NCI-H2029 (cell line): ENCODE results near the gene SFXN3.
A peak's percentile ranks its signal among the peaks of the same experiment; 100 is the strongest.

Experiments
- DNase-seq: peaks from one replicate; lab custom pipeline; 2025; lab: John Stamatoyannopoulos, UW

Gene SFXN3, protein sequence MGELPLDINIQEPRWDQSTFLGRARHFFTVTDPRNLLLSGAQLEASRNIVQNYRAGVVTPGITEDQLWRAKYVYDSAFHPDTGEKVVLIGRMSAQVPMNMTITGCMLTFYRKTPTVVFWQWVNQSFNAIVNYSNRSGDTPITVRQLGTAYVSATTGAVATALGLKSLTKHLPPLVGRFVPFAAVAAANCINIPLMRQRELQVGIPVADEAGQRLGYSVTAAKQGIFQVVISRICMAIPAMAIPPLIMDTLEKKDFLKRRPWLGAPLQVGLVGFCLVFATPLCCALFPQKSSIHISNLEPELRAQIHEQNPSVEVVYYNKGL

DNA sequence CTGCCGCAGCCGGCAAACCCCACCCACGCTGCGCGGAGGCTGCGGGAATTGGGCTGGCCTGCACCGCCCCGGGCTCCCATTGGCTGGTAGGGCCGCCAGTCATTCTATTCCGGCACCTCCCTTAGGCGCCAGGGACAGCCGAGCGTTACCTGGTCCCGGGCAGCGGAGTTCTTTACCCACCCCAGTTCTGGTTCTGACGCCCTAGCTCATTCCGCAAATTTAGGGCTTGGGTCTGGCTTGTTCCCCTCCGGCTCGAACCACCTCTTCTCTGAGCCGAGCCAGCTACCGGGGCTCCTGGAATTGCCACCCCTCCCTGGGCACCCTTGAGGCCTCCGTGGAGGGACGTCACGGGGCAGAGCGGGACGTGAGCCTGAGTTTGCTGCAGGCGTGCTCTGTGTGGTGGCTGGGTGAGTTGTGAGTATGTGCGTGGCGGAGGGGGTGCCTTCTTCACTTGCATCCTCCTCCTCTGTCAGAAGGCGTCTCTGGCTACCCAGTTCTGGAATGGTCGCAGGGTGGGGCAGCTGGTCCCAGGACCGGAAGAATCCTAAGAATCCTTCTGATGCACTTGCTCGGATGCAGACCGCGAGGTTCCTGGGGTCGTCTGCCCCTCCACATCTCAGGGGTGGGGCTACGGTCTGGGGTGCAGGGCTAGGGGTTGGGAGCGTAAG lies at the start of gene SFXN3, which contains the start of gene PDZD7:
Gene SFXN3, plus strand, starts transcription at position 107 of the 668 bp plus-strand sequence. CDS start 3,461 bp downstream, outside the sequence.
Gene PDZD7, minus strand, starts transcription at position 2 of the 668 bp plus-strand sequence. CDS start 910 bp downstream, outside the sequence.
- peak; percentile 36 for DNase-seq

DNA sequence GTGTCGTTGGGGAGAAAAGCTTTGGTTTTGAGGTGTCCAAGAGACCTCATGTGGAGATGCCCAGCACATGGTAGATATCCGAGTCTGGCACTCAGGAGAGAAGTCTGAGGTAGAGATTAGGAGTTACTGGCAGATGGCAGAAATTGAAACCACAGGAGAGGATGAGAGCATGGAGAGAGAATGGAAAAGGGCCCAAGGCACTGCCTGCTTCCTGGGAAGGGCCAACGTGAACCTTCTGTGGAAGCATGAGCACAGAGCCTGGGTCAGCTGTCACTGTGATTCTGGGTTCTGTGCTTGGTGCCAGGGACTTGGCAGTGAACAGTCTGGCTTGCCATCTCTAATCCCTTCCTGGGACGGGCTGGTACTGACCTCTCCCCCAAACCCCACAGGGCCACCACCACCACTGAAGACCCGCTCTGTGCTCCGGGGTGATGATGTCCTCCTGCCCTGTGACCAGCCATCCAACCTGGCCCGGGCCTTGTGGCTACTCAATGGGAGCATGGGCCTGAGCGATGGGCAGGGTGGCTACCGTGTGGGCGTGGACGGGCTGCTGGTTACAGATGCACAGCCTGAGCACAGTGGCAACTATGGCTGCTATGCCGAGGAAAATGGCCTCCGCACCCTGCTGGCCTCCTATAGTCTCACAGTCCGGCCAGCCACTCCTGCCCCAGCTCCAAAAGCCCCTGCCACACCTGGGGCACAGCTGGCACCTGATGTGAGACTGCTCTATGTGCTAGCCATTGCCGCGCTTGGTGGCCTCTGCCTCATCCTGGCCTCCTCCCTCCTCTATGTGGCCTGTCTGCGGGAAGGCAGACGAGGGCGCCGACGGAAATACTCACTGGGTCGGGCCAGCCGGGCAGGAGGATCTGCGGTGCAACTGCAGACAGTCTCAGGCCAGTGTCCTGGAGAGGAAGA lies 47.9 kb upstream of the SFXN3 start:
- DNase-seq: no peak

DNA sequence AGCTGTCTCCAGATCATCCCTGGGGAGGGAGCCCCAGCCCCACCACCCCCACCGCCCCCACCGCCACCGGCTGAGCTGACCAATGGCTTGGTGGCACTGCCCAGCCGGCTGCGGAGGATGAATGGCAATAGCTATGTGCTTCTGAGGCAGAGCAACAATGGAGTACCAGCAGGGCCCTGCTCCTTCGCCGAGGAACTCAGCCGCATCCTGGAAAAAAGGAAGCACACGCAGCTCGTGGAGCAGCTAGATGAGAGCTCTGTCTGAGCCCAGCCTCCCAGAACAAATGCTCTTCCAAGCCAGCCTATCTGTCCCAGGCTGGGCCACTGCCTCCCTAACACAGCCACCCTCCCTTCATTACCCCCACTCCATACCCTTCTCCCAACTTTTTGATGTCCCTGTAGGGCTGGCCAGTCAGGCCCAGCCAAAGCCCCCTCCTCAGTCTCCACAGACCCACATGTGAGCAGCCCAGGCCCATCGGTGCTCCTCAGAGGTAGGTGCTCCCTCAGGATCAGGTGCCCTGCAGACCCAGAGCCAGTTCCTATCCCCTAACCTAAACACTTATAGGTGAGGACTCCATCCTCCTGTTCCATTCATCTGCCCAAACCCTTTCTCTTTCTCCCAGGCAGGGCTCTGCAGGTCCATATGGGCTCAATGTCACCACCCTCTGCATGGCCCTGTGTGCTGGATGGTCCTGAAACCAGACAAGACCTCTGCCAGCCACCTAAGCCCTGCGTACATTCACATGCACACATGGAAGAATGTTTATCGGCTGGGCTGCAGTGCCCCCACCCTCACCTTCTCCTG lies 47.0 kb upstream of the SFXN3 start:
- no peak for DNase-seq

DNA sequence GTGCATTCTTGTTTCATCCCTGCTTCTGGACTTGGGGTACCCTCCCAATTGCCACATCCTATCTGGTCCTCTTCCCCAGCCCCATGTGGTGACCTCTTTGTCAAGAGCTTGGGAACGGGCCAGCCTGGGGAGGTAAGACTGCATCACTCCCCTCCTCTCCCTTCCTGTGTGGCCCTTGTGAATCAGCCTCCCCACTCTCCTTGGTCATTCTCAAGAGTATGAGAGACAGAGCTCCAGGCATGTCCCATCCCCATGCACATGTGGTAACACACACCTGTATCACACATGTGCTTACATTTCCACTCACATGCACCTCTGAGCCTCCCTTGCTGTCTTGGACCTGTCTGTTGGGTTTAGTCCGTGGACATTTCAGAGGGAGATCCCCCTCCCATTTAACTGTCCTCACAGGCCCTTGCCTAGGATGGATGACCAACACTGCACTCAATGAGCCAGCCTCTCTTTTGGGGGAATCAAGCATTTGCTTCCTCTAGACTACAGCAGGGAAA lies 46.3 kb upstream of the SFXN3 start:
- DNase-seq: no peak

DNA sequence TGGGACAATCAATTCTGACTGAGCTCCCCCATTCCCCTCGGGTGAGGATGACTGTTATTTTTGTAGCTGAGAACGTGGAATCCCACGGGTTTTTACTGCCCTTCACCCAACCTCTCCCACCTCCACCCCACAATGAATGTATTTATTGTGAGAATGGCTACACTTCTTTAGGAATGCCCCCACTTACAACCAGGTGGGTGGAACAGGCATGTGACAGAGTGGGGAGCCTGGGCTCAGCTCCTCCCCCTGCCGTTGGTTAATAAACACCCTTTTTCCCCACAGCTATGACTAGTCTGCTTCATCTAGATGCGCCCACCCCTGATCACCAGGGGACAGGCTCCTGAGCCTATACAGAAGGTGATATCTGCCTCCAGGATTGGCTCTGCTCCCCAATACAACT lies 45.7 kb upstream of the SFXN3 start:
- DNase-seq: no peak

DNA sequence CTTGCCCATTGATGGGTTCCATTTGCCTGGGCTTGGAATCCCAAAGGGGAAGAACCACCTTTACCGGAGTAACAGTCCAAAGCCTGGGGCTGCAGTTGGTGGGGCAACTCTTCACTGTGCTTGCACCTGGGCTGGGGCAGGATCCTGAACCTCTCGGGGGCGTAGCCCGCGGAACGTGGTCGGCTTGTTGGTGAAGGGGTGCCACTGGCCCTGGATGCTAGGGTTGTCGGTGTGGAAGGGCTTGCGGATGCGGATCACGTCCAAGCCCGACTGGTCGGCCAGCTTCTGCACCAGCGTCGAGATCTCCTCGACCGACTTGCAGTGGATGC lies 44.4 kb upstream of the SFXN3 start:
- DNase-seq: no peak

DNA sequence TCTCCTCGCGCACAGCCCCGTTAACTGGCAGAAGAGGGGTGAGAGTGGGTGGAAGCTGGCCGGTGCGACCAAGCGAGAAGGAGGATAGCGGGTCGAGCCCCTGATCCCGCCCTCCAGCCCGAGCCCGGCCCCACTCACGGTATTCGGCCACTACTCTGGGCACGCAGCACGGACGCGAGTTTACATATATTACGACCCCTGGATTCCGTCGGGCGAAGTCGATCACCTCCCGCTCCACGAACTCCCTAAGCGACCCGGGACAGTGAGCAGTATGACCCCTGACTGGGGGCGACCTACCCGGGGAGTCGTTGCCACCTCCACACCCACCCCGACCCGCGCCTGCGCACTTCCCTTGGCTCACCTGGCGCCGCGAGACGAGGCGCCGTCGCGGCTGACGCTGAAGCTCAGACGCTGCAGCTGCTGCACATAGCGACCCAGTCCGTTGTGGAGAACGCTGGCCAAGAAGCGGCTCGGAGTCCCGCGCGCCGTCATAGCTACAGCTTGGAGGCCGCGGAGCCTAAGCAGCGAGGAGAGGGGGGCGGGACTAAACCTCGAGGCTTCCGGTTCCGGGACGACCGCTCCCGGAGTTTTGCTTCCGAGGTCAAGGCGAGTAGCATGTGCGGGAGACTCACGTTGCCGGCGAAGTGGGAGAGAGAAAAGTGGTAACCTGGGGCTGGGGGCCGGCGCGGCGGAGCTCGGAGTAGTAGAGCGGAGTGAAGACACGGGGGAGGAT lies 43.9 kb upstream of the SFXN3 start, which contains the start of the genes MRPL43 and TWNK:
Gene MRPL43, minus strand, starts transcription at position 546 of the 733 bp plus-strand sequence. Its CDS starts 54 bp downstream, at position 492.
Gene TWNK, plus strand, starts transcription at position 592 of the 733 bp plus-strand sequence. CDS start 668 bp downstream, outside the sequence.
- peak; percentile 47 for DNase-seq

DNA sequence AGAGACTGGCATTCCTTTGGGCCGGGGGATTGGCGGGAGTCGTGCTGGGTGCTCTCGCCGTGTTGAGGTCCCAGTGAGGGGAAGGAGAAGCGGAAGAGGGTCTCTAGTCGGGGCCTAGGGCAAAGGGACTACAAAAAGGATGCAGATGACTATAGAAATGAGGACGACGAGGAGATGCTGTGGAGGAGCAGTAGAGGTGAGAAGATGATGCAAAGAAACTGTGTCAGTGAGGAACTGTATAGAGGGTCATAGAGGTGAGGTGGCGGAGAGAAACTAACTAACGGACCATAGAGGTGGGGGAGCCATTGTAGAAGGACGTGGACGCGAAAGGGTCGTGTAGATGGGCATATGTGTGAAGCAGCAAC lies 43.4 kb upstream of the SFXN3 start:
- no peak for DNase-seq

DNA sequence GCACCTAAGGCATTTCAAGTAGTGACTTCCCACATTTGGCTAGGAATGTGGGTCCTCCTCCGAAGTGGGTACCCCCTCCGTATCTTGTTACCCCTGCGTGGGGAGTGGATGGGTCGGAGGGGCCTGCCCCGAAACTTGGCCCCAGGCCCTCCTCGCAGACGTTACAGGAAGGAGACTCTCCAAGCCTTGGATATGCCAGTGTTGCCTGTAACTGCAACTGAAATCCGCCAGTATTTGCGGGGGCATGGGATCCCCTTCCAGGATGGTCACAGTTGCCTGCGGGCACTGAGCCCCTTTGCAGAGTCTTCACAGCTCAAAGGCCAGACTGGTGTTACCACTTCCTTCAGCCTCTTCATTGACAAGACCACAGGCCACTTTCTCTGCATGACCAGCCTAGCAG lies 42.9 kb upstream of the SFXN3 start:
- no peak for DNase-seq

DNA sequence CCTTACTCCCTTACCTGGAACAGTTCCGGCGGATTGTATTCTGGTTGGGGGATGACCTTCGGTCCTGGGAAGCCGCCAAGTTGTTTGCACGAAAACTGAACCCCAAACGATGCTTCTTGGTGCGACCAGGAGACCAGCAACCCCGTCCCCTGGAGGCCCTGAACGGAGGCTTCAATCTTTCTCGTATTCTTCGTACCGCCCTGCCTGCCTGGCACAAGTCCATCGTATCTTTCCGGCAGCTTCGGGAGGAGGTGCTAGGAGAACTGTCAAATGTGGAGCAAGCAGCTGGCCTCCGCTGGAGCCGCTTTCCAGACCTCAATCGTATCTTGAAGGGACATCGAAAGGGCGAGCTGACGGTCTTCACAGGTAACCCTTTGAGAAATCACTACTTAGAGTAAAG lies 41.9 kb upstream of the SFXN3 start:
- DNase-seq: no peak

DNA sequence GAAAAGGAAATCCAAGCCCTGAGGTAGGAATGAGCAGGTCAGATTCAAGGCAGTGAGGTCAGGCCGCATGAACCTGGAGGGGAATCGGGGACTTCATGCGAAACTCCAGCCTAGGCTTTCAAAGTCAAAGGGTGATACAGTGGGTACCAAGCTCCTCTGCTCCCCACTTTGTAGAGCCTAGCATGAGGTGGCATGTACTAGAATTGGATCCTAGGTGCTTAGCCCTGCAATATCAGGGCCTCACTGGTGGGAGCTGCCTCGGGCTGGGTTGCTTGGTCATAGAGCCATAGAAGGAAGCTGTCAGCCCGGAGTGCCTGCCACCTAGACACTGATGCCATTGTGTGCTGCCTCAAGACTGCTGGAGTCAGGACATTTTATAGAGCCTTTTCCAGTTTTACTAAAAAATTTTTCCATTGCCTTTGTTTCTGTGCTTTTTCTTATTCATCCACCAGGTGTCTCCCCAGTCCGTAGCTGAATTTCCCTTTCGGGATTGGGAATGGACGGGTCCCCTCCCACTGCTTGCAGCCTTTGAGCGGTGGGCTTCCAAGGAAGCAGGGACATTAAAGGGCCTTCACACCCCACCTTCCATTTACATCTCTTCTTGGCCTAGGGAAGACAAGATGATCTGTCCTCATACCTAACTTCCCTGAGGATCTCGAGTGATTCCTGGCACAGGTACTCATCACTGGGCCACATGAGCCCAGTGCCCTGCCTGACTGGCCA lies 36.9 kb upstream of the SFXN3 start:
- DNase-seq: no peak

DNA sequence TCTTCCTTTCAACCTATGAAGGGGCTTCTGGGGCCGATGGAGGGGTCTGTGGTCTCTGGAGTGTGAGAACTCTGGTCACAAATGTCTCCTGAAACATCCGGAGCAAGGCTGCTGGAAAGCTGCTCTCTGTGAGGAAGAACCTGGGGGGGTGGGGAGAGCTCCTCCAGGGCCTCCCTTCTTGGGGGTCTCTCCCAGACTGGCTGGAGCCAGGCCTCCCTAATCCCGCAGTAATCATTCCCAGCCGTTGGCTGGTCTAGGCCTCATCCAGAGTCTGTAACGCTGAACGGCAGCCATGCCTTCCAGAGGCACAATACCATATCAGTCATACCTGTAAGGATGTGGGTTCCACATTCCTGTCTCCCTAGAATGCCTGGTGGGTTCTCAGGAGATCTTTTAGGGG lies 35.9 kb upstream of the SFXN3 start:
- DNase-seq: no peak

DNA sequence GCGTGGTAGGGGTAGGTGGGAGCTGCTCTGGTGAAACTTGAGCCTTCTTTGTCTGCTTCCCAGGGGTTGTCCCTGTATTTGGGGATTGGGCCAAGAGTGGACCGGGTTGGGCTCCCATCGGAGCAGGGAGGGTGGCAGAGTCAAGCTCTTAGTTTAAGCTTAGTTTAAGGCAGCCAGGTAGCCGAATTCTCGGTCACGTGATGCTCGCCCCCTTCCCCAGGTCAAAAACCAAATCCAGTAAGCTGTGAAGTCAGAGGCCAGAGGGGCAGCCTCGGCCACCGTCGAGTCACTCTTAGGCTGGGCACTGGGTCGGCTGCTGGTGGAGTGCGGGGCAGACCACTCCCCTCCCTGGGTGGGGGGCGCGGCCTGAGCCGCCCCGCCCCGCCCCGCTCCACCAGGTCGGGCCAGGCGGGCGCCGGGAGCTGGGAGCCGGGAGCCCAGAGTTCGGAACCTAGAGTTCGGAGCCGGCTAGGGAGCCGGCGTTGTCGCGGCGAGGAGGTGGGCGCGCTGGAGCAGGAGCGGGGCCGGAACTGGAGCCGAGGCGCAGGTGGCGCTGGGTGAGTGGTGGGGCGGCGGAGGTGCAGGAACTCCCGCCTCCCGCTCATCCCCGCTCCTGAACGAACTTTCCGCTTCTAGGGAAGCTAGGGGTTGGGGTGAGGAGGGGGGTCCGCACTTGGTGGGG lies 34.2 kb upstream of the SFXN3 start:
- no peak for DNase-seq

DNA sequence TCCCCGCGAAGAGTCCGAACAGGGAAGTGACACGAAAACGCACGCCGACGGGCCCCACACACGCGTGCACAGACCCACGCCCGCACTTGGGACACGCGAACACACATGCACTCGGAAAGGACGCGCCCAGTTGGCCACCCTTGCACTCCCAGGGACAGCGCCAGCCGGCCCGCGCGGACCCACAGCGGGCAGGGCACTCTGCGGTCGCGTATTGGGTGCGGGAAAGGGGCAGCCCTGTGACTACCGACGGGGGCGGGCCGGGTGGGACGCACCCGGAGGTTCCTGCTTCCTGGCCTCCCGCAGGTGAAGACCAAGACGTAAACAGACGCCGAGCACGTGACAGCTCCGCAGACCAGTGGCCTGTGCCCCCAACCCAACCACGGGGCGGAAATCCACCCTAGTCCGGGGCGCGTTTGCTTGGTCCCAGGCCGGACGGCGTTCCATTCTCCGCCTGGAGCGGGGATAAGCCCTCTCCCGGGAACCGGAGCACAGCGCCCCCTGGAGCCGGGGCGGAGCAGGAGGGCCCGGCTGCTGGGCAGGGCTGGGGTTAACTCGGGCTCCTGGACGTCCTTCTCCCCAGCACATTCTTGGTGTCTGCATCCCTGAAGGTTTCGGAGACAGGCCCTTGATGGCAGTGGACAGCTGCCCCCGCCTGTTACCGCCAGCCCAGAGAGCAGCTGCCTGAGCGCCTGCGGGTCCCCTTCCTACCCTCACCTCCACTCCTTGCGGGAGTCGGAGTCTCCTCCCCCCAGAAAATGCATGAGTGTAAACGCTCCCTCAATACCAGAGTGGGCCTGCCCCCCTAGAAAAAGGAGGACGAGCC lies 33.5 kb upstream of the SFXN3 start:
- peak; percentile 35 for DNase-seq

DNA sequence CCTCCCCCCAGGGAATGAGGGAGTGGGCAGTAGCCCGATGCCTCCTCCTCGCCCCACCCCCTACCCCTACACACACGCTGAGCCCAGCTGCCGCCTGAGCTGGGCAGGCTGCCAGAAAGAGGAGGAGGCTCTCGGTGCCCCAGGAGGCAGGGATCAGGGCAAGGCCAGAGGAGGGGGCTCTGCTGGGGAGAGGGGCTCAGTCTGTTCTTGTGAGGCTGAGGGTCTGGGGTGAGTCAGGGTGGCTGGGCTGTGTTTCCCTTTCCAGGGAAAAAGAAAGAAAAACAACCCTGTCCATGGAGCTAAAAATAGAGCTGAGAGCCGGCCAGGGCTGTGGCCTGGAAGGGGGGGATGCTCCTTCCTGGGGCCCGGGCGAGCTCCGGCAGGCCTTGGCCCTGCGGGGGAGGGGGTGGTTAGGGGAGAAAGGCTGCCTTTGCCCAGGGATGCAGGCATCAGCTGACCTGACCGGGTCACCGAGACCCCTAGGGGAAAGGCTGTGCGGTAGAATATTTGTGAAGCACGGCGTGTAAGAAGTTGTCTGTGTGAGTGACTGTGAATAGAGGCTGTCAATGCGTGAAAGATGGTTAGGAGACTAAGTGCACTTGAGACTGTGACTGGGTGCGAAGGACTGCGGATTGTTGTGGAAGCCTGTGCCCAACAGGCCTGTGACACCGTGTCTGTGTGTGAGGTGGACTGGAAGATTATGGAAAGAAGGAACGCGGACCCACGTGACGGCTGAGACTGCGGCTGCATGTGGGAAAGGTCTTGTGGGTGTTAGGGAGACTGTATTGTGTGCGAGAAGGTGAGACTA lies 32.6 kb upstream of the SFXN3 start:
- DNase-seq: peak; percentile 78

DNA sequence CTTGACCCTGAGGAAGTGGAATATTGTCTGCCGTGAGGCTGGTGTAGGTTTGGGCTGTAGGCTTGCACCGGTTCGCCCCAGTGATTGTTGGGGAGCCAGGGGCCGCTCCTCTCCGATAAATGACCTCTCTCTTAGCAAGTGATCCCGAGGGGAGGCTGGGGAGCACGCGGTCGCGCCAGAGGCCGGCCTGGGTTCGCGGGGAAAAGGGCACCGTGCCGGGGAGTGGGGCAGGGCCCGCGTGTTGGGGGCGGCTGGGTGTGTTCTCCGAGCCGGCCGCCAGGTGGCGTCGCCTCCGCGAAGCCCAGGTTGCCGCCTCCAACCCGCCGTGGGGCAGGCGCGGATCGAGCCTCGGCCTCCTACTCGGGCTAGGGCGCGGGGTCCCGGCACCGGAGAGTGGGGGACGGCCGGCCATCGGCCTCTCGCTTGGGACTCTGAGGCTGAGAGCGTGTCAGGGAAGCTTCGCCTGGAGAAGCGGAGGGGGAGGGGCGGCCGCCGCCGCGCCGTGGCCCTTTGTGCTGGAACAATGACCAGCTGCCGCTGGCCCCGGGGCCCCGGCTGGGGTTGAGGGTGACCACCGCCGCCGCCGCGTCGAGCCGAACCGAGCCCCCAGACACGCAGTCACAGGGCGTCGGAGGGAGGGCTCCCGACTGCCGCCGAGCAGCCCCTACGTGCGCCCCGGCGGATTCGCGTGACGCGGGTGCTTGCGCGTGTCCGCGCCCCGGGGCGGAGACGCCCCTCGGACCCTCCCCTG lies 31.9 kb upstream of the SFXN3 start:
- no peak for DNase-seq

DNA sequence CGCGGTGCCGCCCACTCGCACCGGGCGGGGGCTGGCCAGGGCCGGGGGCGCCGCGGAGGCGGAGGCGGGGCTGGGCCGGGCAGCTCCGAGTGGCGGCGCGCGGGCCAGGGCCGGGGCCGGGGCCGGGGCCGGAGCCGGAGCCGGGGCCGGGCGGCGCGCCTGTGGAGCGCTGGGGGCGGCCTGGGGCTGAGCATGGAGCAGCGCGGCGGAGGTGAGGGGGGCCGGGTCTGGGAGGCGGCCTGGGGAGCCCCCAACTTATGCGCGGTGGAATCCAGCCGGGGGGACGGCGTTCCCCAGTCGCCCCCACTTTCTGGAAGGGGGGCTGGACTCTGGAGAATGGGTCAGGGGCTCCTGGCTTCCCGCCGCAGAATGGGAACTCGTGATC lies 31.3 kb upstream of the SFXN3 start, which contains the start of gene LZTS2:
Gene LZTS2, plus strand, starts transcription at position 67 of the 385 bp plus-strand sequence. CDS start 2,731 bp downstream, outside the sequence.
- no peak for DNase-seq
